Left lung (tissue), 10 donors: ENCODE results near the gene ADAMTS16. TPM values are rescaled to one million over a fixed set of nuclear protein-coding genes. Genes with fewer than 3 reads are reported as not detected.

Source experiments
- ATAC-seq: fragments of 200-7000 bp; cut with Tn5 transposase; one replicate; pipeline ENCODE4 v1.9.1; 2020; ENCODE audit warnings: moderate library complexity
- DNase-seq, 4 donors: peaks; one replicate each; pipeline ENCODE4 v3.0.0-alpha.2; 2013 to 2020
- H3K27ac ChIP-seq, 2 donors: fragments of 200-600 bp; sonication (generic) in 1 of 2; one replicate each; pipeline versions ENCODE4 v1.5.0 to v1.8.0; 2020 to 2021
- H3K27me3 ChIP-seq, 2 donors: fragments of 200-600 bp; sonication (generic) in 1 of 2; one replicate each; pipeline versions ENCODE4 v1.5.0 to v1.8.0; 2020 to 2021
- H3K36me3 ChIP-seq, 2 donors: fragments of 200-600 bp; sonication (generic) in 1 of 2; one replicate each; pipeline versions ENCODE4 v1.5.0 to v1.8.0; 2020 to 2021
- H3K4me1 ChIP-seq, 2 donors: fragments of 200-600 bp; one replicate each; pipeline ENCODE4 v1.8.0; 2021
- H3K4me3 ChIP-seq, 2 donors: fragments of 200-600 bp; sonication (generic) in 1 of 2; one replicate each; pipeline versions ENCODE4 v1.5.0 to v1.8.0; 2020 to 2021; ENCODE audit warnings: mild to moderate bottlenecking in 1 of 2
- H3K9me3 ChIP-seq, 2 donors: fragments of 200-600 bp; sonication (generic) in 1 of 2; one replicate each; pipeline versions ENCODE4 v1.5.0 to v1.8.0; 2020 to 2021
- intact Hi-C, 2 donors: fragments of 100-400 bp; cut with DNase I; formaldehyde crosslinking; loops; one replicate each; pipeline versions ENCODE4 v1.11.2 to v1.14.2; 2022
- polyA plus RNA-seq, 6 donors: library from polyadenylated mRNA; unstranded; fragments of 120-200 nt; gene quantifications; one replicate each; pipeline ENCODE4 v1.2.1, GENCODE V29; 2013; ENCODE audit not compliant: insufficient read length in 6 of 6
- total RNA-seq, 2 donors: library from RNA; stranded (reverse); fragmentation: NEBNext Ultra II Directional; extraction: Animal tissue kit (Norgen Biotek cat#: 25700); gene quantifications; one replicate each; pipeline ENCODE4 v1.2.1, GENCODE V29; 2021
- TF ChIP-seq, protein P1 (sequence below), 2 donors: fragments of 200-600 bp; sonication (generic) in 1 of 2; IDR thresholded peaks; one replicate each; pipeline versions ENCODE4 v1.5.0 to v1.8.0; 2021; ENCODE audit warnings: antibody characterized with exemption in 2 of 2
- donor health status: DM: no; HTN: yes; CAD: no.
- donor health status: DM: no; HTN: no; CAD: no.

Gene ADAMTS16
- total and polyA plus RNA-seq, 8 donors, result 0.29 to 28.7 (median 1.1) TPM

GRCh38 chr5:5332287-5332686, 192.2 kb downstream of the ADAMTS16 start:
- H3K4me1 ChIP-seq, result peaks cover 7 to 9% of the 10 kb centered on the region in 2 donors
- H3K27ac ChIP-seq, result no peak overlapping the region
- H3K27me3 ChIP-seq, result no peaks in the 10 kb centered on the region
- no peak for ATAC-seq
- no peaks in the 10 kb centered on the region for H3K36me3 ChIP-seq
- intact Hi-C loops, result no loop called here
- TF ChIP-seq, protein P1, sequence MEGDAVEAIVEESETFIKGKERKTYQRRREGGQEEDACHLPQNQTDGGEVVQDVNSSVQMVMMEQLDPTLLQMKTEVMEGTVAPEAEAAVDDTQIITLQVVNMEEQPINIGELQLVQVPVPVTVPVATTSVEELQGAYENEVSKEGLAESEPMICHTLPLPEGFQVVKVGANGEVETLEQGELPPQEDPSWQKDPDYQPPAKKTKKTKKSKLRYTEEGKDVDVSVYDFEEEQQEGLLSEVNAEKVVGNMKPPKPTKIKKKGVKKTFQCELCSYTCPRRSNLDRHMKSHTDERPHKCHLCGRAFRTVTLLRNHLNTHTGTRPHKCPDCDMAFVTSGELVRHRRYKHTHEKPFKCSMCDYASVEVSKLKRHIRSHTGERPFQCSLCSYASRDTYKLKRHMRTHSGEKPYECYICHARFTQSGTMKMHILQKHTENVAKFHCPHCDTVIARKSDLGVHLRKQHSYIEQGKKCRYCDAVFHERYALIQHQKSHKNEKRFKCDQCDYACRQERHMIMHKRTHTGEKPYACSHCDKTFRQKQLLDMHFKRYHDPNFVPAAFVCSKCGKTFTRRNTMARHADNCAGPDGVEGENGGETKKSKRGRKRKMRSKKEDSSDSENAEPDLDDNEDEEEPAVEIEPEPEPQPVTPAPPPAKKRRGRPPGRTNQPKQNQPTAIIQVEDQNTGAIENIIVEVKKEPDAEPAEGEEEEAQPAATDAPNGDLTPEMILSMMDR (IDR thresholded peaks at IDR 0.05), result no peak
- H3K4me3 ChIP-seq, result no peak overlapping the region
- H3K9me3 ChIP-seq, result peaks cover 0 to 6% of the 10 kb centered on the region in 2 donors
- DNase-seq, result no peak

GRCh38 chr5:5335107-5335506, 195.0 kb downstream of the ADAMTS16 start:
- H3K9me3 ChIP-seq, result peaks cover 0 to 3% of the 10 kb centered on the region in 2 donors
- no peak overlapping the region for H3K27ac ChIP-seq
- H3K36me3 ChIP-seq, result no peaks in the 10 kb centered on the region
- intact Hi-C loops, result no loop called here
- H3K4me3 ChIP-seq, result no peak overlapping the region
- DNase-seq, result no peak
- TF ChIP-seq, protein P1 (IDR thresholded peaks at IDR 0.05), result no peak
- no peaks in the 10 kb centered on the region for H3K27me3 ChIP-seq
- H3K4me1 ChIP-seq, result peaks cover 7 to 9% of the 10 kb centered on the region in 2 donors
- no peak for ATAC-seq

DNA sequence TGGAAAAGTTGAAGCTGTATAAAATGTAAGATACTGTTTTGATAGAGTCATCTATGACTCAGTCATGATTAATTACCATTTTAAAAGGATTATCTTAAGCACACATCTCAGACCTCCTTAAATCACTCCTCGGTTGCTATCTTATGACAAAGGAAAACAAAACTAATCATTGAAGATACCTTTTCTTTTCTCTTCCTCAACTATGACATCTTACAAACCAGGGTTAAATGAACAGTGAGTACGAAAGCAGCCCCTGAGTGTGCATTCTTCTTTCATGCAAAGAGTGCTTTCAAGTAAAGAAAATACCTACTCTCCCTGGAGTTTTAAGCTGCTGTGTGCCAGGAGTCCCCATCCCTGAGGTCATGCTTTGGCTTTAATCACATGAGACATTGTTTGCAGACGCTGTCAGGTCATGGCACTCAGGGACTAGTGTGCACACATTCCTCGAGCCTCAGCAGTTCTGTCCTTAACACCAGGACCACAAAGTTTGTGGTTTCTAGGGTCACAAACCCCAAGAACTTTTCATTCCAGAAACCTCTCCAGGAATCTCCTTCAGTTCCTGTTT, 195.7 kb downstream of the ADAMTS16 start:
- intact Hi-C loops, result no loop called here
- peak overlapping the region in 1 of 2 donors; percentile 23 for H3K27ac ChIP-seq

GRCh38 chr5:5339257-5339656, 199.1 kb downstream of the ADAMTS16 start:
- Histone ChIP-seq H3K4me1 (peaks cover 0 to 3% of the 10 kb centered on the region in 2 donors), H3K27ac (no peak overlapping the region), H3K36me3 (no peaks in the 10 kb centered on the region), H3K9me3 (peaks cover 0 to 3% of the 10 kb centered on the region in 2 donors), H3K27me3 (no peaks in the 10 kb centered on the region), H3K4me3 (no peak overlapping the region)
- intact Hi-C loops, result no loop called here
- TF ChIP-seq, protein P1 (IDR thresholded peaks at IDR 0.05), result no peak
- no peak for DNase-seq
- ATAC-seq, result no peak

More for the DNA sequence above, 195.7 kb downstream of the ADAMTS16 start:
- no peaks in the 10 kb centered on the region for H3K36me3 ChIP-seq
- DNase-seq (no peak), ATAC-seq (peak; percentile 67)
- peaks cover 0 to 3% of the 10 kb centered on the region in 2 donors for H3K9me3 ChIP-seq
- peaks cover 3 to 5% of the 10 kb centered on the region in 2 donors for H3K4me1 ChIP-seq
- TF ChIP-seq, protein P1 (IDR thresholded peaks at IDR 0.05), result no peak
- H3K4me3 ChIP-seq, result no peak overlapping the region
- H3K27me3 ChIP-seq, result no peaks in the 10 kb centered on the region

DNA sequence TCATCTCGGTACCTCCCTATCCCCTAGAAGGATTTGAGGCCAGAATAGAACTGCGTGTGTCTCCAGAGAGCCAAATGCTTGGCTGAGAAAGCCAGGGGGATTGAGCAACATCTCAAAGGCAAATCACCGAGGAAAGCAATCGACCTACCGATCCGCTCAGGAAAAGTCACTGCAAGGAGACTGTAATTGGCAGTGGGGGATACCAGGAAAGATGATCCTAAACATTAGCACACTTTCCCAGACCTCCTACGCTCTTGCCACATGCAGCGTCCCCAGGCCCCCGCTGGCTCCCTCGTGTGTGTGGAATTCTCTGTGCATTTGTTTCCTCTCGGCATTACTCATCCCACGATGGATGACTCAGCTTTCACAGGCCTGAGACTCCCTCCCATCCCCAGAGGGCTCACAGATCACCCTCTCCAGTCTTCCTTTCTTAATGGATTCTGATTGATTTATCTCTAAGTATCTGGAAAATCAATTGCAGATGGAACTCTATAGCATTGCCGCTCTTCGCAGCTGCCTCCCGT, 200.1 kb downstream of the ADAMTS16 start:
- no peaks in the 10 kb centered on the region for H3K9me3 ChIP-seq
- H3K4me1 ChIP-seq, result peaks cover 0 to 3% of the 10 kb centered on the region in 2 donors
- H3K27ac ChIP-seq, result peak overlapping the region; percentile 25 to 76
- no peaks in the 10 kb centered on the region for H3K36me3 ChIP-seq
- TF ChIP-seq, protein P1 (IDR thresholded peaks at IDR 0.05), result no peak
- DNase-seq (peak in 2 of 4 donors; percentile 39 to 63), ATAC-seq (peak; percentile 75)
- no peak overlapping the region for H3K4me3 ChIP-seq
- intact Hi-C loops, result no loop called here
- H3K27me3 ChIP-seq, result no peaks in the 10 kb centered on the region
